IPS-15b (cell line): ENCODE measurements around the gene CLEC4D.
"Not testable (repeated sequence)": the region's sequence is repeated elsewhere in the genome, so short reads cannot be mapped to it uniquely, and the experiment has no call there.

Source experiments
- H3K27me3 ChIP-seq: one replicate; pipeline ENCODE4 v1.6.1; 2013; ENCODE audit warnings: low read length; ENCODE audit not compliant: control insufficient read depth, insufficient read depth
- H3K36me3 ChIP-seq: one replicate; pipeline ENCODE4 v1.6.1; 2013; ENCODE audit warnings: low read length; ENCODE audit not compliant: control insufficient read depth, insufficient read depth
- H3K4me1 ChIP-seq: one replicate; pipeline ENCODE4 v1.6.1; 2013; ENCODE audit warnings: mild to moderate bottlenecking, low read length; ENCODE audit not compliant: control insufficient read depth, insufficient read depth
- H3K4me3 ChIP-seq: one replicate; pipeline ENCODE4 v1.5.1; 2013; ENCODE audit warnings: low read depth, low read length
- H3K9ac ChIP-seq: one replicate; pipeline ENCODE4 v1.6.1; 2013; ENCODE audit warnings: low read depth, mild to moderate bottlenecking, low read length
- H3K9me3 ChIP-seq: one replicate; pipeline ENCODE4 v1.6.1; 2013; ENCODE audit warnings: mild to moderate bottlenecking, low read length; ENCODE audit not compliant: control insufficient read depth, insufficient read depth

CLEC4D gene

DNA sequence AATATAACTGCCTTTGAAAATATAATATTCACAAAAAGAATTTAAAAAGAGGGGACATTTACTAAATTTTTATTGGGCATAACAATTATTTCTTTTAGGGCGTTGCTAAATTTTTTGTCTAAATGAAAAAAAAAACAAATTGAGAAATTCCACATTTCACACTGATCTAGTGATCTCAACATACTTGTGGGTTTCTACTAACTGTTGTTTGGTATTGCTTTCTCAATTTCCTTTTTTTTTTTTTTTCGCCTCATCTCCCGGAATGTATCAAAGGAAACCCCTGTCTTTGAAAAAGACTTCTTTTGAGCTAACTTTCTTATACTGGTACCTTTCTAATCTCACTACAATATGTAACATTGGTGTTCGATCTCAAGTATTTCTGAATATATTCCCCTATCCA is at the start of gene CLEC4D:
Gene CLEC4D, plus strand, starts transcription at position 248 of the 400 bp plus-strand sequence. CDS start 230 bp downstream, outside the sequence.
- Histone ChIP-seq H3K9ac (no peak within 1 kb of the TSS), H3K4me1 (peaks cover 9% of the 10 kb centered on the region), H3K36me3 (no peaks in the 10 kb centered on the region), H3K4me3 (no peak within 1 kb of the TSS), H3K27me3 (no peaks in the 10 kb centered on the region), H3K9me3 (no peaks in the 10 kb centered on the region)

- no peaks in the 10 kb centered on the region for H3K36me3 ChIP-seq
- H3K9ac ChIP-seq: no peak overlapping the region
- H3K4me1 ChIP-seq: peaks cover 11% of the 10 kb centered on the region
- peaks cover 3% of the 10 kb centered on the region for H3K9me3 ChIP-seq
- H3K4me3 ChIP-seq: no peak overlapping the region
- H3K27me3 ChIP-seq: no peaks in the 10 kb centered on the region
These were observed 47.9 kb upstream of the CLEC4D start for GRCh38 chr12:8465301-8465996.

- Histone ChIP-seq H3K9me3 (peaks cover 3% of the 10 kb centered on the region), H3K27me3 (no peaks in the 10 kb centered on the region), H3K4me3 (no peak overlapping the region), H3K36me3 (no peaks in the 10 kb centered on the region), H3K4me1 (peaks cover 10% of the 10 kb centered on the region), H3K9ac (no peak overlapping the region)
These were observed 47.1 kb upstream of the CLEC4D start for GRCh38 chr12:8466241-8466640.

- Histone ChIP-seq H3K4me3 (no peak overlapping the region), H3K9me3 (peaks cover 3% of the 10 kb centered on the region), H3K36me3 (no peaks in the 10 kb centered on the region)
These were observed 42.2 kb upstream of the CLEC4D start for GRCh38 chr12:8471090-8471489.

GRCh38 chr12:8475508-8476203 is 37.6 kb upstream of the CLEC4D start:
- H3K9me3 ChIP-seq: no peaks in the 10 kb centered on the region
- no peaks in the 10 kb centered on the region for H3K27me3 ChIP-seq
- peaks cover 12% of the 10 kb centered on the region for H3K4me1 ChIP-seq
- no peak overlapping the region for H3K4me3 ChIP-seq
- H3K36me3 ChIP-seq: no peaks in the 10 kb centered on the region
- no peak overlapping the region for H3K9ac ChIP-seq

More at GRCh38 chr12:8471090-8471489, 42.2 kb upstream of the CLEC4D start:
- peaks cover 12% of the 10 kb centered on the region for H3K4me1 ChIP-seq
- no peak overlapping the region for H3K9ac ChIP-seq
- no peaks in the 10 kb centered on the region for H3K27me3 ChIP-seq

- Histone ChIP-seq H3K9ac (no peak overlapping the region), H3K27me3 (no peaks in the 10 kb centered on the region), H3K4me3 (no peak overlapping the region), H3K36me3 (no peaks in the 10 kb centered on the region), H3K4me1 (peaks cover 11% of the 10 kb centered on the region), H3K9me3 (no peaks in the 10 kb centered on the region)
These were observed 30.7 kb upstream of the CLEC4D start for GRCh38 chr12:8482571-8483061.

DNA sequence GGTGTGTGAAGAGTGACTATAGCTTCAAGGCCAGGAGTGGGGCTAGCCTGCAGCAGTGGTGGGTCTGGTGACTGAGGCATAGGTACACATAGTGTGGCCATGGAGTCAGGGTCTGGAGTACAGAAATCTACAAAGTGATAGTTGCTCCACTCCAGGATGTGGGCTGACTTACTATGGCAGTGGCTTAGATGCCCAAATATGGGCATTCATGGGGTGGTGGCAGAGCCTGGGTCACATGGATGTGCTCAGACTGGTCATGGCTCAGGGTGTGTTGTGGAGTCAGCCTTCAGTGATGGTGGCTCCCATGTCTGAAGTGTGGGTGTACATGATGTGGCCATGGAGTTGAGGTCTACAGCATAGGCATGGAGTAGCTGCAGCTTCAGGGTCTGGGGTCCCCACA is 30.2 kb upstream of the CLEC4D start:
- H3K9me3 ChIP-seq: no peaks in the 10 kb centered on the region
- no peak overlapping the region for H3K9ac ChIP-seq
- H3K4me1 ChIP-seq: peaks cover 11% of the 10 kb centered on the region
- no peaks in the 10 kb centered on the region for H3K27me3 ChIP-seq
- no peaks in the 10 kb centered on the region for H3K36me3 ChIP-seq
- H3K4me3 ChIP-seq: no peak overlapping the region

DNA sequence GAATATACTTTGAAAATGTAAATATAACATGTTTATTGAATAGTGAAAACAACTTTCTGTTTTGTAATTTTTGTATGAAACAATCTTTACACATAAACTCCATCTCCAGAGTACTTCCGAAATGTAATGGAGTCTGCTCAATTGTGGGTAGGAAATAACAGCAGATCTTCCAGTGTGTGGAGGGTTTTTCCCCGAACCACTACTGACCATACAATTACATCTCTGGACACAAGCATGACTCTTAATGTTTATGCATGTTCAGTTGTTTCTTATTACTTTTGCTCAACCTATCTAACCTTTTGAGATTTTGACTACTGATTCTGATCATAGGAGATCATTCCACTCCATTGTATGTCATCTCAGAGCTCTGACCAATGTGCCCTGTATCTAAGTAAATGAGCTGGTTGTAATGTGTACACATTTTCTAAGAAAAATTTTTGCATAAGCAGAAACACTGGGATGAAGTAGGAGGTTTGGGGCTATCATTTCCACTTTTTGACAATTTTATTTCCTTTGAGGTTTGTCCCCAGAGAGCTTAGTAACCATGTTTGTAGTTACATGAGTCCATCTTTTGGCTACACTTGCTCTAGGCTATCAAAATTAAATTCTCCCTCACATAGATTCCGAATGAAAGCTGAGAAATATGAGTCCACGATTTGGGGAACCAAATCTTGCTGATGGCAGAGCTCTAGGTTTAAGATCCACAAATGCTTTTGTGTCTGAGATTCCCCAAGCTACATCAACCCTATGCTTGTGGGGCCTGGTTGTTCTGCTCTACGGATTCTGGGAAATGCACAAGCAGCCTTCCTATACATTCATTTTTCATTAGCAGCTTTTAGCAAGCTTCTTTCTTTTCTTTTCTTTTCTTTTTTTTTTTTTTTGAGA is 21.4 kb upstream of the CLEC4D start:
- H3K9me3 ChIP-seq: no peaks in the 10 kb centered on the region
- H3K36me3 ChIP-seq: no peaks in the 10 kb centered on the region
- no peak overlapping the region for H3K9ac ChIP-seq
- no peaks in the 10 kb centered on the region for H3K4me1 ChIP-seq
- H3K4me3 ChIP-seq: no peak overlapping the region
- H3K27me3 ChIP-seq: no peaks in the 10 kb centered on the region

GRCh38 chr12:8493084-8493483 is 20.2 kb upstream of the CLEC4D start:
- H3K36me3 ChIP-seq: no peaks in the 10 kb centered on the region
- H3K4me3 ChIP-seq: no peak overlapping the region
- H3K4me1 ChIP-seq: no peaks in the 10 kb centered on the region
- no peaks in the 10 kb centered on the region for H3K27me3 ChIP-seq
- no peak overlapping the region for H3K9ac ChIP-seq
- no peaks in the 10 kb centered on the region for H3K9me3 ChIP-seq

GRCh38 chr12:8495671-8496070 is 17.6 kb upstream of the CLEC4D start:
- H3K27me3 ChIP-seq, H3K9ac ChIP-seq, H3K4me1 ChIP-seq, H3K36me3 ChIP-seq, H3K4me3 ChIP-seq, H3K9me3 ChIP-seq: not testable (repeated sequence)

DNA sequence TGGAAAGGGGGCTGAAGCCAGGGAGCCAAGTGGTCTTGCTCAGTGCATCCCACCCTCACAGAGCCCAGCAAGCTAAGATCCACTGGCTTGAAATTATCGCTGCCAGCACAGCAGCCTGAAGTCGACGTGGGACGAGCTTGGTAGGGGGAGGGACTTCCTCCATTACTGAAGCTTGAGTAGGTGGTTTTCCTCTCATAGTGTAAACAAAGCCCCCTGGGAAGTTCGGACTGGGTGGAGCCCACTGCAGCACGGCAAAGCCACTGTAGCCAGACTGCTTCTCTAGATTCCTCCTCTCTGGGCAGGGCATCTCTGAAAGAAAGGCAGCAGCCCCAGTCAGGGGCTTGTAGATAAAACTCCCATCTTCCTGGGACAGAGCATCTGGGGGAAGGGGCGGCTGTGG is 17.2 kb upstream of the CLEC4D start:
- not testable (repeated sequence) for H3K9me3 ChIP-seq, H3K4me1 ChIP-seq, H3K36me3 ChIP-seq, H3K4me3 ChIP-seq, H3K9ac ChIP-seq, H3K27me3 ChIP-seq
